GM18526 (cell line): ENCODE measurements around the gene AIG1.

Experiments used
- POLR2A ChIP-seq: IDR thresholded peaks from 3 replicates; pipeline ENCODE4 v1.6.1; 2011; ENCODE audit not compliant: insufficient read length; ENCODE audit errors: extremely low read depth

Gene AIG1

DNA sequence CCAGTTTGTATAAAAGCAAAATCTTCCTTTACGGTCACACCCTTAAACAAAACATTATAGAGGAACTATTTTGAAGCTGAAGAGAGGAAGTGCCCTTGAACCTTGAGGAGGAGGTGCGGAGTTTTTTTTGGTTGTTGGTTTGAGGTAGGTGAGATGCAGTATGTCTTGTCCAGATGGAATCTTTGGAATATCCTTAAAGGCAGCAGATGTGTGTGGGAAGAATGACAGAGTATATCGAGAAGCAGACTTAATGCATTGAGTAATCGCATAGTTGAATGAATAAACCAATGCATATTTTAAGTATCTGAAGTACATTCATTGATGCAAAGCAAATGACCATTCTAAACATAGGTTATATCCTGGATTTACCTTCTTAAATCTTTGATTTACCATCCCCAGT, 49.9 kb downstream of the AIG1 start:
- TF ChIP-seq POLR2A: no peak

- TF ChIP-seq POLR2A: no peak
Measured at GRCh38 chr6:143110996-143111395, 50.3 kb downstream of the AIG1 start.

DNA sequence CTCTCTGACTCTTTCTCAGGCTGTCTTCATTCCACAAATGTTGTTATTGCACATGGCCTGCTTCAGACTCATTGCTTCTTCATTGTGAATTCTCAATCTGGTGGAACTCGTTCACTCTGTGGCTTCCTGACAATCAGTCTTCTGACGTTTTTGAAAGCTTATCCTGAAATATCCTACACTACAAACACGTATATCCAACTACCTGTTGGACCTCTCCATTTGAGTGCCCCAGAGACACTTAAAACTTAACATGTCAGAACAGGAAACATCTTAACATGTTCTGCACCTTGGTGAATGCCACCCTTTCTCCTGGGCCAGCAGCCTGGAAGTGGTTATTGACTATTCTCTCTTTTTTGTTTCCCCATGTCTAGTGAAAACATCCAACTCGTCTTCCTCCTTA, 50.8 kb downstream of the AIG1 start:
- TF ChIP-seq POLR2A: no peak

GRCh38 chr6:143112084-143112768, 51.5 kb downstream of the AIG1 start:
- no peak for TF ChIP-seq POLR2A

DNA sequence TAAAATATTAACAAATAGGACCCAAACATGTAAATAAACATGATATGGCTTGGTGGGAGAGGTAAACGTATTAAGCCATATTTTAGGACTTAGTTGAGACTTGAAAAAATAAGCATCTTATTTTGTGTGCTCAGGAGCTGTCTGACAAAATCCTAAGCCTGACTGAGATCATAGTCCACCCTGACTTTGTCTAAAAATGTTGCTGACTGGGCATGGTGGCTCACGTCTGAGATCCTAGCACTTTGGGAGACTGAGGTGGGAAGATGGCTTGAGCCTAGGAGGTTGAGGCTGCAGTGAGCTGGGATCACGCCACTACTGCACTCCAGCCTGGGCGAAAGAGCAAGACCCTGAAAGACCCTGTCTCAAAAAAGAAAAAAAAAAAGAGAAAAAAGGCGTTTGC, 52.1 kb downstream of the AIG1 start:
- TF ChIP-seq POLR2A: no peak

DNA sequence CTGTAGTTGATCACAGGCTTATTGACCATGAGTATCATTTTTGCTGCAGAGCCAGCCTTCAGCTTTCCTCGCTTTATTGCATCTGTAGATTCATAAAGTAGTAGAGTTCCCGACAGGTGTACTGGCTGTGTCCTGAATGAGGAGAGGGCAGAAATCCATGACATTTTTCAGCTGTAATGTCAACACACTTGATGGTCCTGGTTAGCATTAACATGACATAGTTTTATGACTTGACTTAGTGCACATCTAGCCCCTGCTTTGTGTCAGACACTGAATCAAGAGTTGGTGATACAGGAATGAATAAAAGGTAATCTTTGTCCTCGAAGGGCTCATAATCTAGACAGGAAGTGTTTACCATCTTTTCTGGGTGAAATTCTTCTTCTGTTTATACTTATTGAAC, 55.0 kb downstream of the AIG1 start:
- no peak for TF ChIP-seq POLR2A

DNA sequence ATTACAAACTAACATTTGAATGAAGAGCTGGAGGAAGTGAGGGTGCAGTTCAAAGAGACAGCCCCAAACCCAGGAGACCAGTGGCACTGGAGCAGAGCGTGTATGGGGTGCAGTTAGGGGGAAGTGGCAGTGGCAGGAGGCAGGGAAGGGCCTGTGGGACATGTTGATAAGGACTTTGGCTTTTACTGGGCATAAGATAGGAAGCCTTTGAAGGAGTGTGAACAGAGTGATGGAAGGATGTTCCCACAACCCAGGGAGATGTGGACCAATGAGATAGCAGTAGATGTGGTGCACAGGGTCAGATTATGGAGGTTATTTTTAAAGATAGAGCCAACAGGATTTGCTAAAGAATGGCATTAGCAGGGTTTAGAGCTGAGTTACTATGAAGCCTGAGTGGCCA, 56.4 kb downstream of the AIG1 start:
- no peak for TF ChIP-seq POLR2A

DNA sequence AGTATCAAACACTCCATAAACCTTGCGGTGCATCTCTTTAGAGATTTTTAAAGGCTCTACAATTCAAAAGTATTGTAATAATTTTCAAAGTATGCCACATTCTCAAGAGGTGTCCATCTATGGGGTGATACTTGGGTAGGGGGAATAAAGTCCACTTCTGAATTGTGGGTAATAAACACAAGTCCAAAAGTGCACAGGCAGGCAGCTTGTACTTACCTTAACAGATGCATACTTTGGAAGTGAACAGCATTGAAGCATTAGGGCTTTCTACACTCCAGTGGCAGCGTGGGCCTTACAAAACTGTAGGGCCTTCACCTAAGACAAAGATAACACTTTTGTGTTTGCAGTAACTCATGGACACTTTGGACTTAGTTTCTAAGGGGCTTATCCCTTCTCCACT, 58.6 kb downstream of the AIG1 start:
- no peak for TF ChIP-seq POLR2A

GRCh38 chr6:143123081-143123480, 62.4 kb downstream of the AIG1 start:
- TF ChIP-seq POLR2A: no peak

GRCh38 chr6:143123941-143124340, 63.3 kb downstream of the AIG1 start:
- no peak for TF ChIP-seq POLR2A

DNA sequence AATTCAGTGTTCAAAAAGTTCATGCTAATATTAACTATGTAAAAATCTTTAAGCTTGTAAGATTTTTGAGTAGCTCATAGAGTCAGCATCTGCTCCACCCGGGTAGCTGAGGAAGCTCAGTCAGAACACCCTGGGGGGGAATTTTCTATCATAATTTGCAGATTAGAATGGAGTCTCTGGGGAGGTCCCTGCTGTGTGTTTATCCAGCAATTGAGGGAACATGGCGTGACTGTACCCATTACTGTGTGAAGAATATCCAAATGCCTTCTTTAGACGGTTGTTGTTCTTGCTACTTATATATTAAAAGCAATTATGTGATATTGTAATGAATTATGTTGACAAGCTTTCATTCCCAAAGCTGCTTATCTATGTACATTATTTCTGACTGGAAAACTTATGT, 64.8 kb downstream of the AIG1 start:
- TF ChIP-seq POLR2A: no peak

DNA sequence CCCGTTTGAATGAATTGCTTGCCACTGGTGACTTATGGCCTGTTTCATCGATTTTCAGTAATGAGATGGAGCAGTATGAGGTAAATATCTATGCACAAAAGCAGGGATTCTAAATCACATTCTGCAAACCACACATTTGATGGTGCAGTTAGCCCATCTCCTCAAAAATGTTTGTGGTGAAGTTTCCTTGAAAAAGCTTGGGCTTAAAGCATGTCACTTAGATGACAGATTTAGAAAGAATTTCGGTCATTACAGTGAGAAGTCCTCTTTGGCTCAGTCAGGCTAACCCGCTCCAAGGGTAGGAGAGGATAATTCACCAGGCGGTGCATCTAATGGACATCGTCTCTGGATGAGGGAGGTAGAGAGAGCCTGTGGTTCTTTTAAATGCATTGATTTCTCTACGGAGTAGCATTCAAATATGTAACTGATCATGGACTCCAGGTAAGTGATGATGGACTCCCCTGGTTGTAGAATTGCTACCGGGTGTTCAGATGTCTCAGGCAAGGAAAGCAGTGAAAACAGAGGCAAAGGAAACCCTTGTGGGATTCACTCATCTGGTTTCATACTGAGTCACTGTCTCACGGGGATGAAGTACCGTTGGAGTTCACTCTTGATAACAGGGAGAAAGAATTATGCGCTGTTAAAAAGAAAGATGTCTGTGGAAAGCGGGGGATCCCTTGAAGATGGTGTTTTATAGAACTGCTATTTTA, 65.3 kb downstream of the AIG1 start:
- no peak for TF ChIP-seq POLR2A

DNA sequence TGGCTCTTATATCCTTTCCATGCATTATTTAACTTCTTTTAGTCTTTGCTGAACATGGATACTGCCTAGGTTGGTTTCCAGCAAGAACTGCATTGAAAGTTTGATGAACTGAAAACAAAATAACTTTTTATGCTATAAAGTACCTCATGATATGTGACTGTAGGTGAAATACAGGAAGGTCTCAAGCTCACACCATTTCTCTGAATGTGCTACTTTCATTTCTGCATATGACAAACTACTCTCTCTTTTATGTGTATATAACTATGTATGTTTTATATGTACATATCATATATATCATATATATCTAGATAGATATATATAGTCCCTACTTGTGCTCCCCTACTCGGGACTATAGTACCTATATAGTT, 65.9 kb downstream of the AIG1 start:
- TF ChIP-seq POLR2A: no peak

- no peak for TF ChIP-seq POLR2A
Measured at GRCh38 chr6:143127941-143128680, 67.4 kb downstream of the AIG1 start.

DNA sequence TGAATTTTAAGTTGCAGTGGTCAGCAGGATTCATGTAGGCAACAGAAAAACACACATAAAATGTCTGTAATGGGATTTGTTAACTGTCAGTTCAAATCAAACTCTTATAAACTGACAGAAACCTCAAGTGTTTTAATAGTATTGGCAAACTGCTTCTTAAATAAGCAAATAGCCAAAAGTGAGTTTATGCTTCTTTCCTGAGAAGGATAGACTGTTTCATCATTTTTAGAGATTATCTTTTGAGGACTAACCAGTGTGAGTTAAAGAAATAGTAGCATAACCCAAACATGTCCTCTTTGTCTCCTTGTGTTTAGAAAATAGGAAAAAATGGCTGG, 68.0 kb downstream of the AIG1 start:
- no peak for TF ChIP-seq POLR2A

DNA sequence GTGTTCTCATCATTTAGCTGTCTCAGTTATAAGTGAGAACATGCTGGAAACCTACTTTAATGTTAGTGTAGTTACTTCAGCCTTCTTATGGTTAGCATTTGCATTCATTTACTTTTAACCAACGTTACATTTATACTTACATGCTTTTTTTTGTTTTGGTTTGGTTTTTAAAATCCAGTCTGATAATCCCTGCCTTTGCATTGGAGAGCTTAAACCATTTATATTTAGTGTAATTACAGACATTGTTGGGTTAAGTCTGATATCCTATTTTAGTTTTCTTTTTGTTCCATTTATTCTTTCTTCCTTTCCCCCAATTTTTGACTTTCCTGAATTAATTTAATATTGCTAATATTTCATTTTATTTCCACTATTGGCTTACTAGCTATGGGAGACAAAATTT, 70.2 kb downstream of the AIG1 start:
- no peak for TF ChIP-seq POLR2A
